ENCODE measurements around the gene RELL1.

- TF ChIP-seq POLR2A (IDR thresholded peaks at IDR 0.05) (no peak), CTCF (IDR thresholded peaks at IDR 0.05) (no peak), POLR2AphosphoS5 (IDR thresholded peaks at IDR 0.05) (no peak)
Measured at GRCh38 chr4:37623125-37623524, 63.1 kb downstream of the RELL1 start.

Data from stomach (tissue), 4 donors.